ENCODE data around the gene SOST. TPM values are rescaled to one million over a fixed set of nuclear protein-coding genes. Genes with fewer than 3 reads are reported as not detected.

The SOST gene
- total and polyA plus RNA-seq, 2 donors (not counting 3 experiments of a cell fraction or from before 2014, with no cell fraction given) = not detected

DNA sequence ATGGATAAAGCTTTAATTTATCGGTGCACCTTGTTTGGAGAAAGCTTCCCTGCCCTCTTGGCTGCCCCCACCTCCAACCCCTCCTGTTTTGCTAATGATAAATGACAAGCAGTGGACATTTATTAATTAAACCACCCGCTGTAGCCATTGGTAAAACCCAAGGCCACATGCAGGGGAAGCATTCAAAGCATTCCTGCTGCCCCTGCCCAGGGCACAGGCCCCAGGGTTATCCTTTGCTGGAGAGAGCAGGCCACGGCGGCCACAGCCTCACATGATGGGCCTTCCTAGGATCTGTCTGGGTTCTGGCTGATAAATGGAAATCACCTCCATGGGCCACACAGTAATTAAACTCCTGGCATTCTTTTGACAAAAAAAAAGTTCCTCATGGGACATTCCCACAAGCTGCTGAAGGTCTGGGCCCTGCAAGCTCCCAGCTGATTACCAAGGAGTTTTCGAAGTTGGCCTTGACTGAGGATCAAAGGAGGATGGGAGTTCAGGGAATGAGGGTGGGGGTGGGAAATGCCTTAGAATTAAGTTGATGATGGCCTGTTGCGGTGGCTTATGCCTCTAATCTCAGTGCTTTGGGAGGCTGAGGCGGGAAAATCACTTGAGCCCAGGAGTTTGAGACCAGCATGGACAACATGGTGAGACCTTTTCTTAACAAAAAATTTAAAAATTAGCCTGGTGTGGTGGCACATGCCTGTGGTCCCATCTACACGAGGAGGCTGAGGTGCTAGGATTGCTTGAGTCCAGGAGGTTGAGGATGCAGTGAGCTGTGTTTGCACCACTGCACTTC lies 35.5 kb downstream of the SOST start:
- Histone ChIP-seq H2AFZ (ENCODE audit: low read depth, low read length) (no peak overlapping the region), H3K4me1 (ENCODE audit: control insufficient read depth, extremely low read depth, insufficient read depth, low read length) (peaks cover 6% of the 10 kb centered on the region), H3K36me3 (ENCODE audit: control insufficient read depth in 2 of 2, extremely low read depth in 1 of 2, insufficient read depth in 2 of 2, low read length in 2 of 2) (no peaks in the 10 kb centered on the region), H3K9ac (replicated peaks; ENCODE audit: extremely low read depth, insufficient read depth, low read length) (no peak overlapping the region), H3K9me3 (replicated peaks; ENCODE audit: control insufficient read depth, insufficient read depth, low read length) (no peaks in the 10 kb centered on the region), H3K9me1 (replicated peaks; ENCODE audit: control insufficient read depth, extremely low read depth, insufficient read depth, low read length) (no peaks in the 10 kb centered on the region), H4K20me1 (replicated peaks; ENCODE audit: control insufficient read depth, extremely low read depth, insufficient read depth, low read length) (no peaks in the 10 kb centered on the region), H3K79me2 (ENCODE audit: control insufficient read depth, insufficient read depth, low read length) (no peaks in the 10 kb centered on the region), H3K4me2 (ENCODE audit: insufficient read depth, low read length) (no peak overlapping the region), H3K27me3 (ENCODE audit: control insufficient read depth in 2 of 2, insufficient read depth in 2 of 2, low read length in 2 of 2) (no peaks in the 10 kb centered on the region), H3K4me3 (replicated peaks in 1 of 3; ENCODE audit: insufficient read depth in 1 of 3, low read depth in 1 of 3, low read length in 3 of 3) (no peak overlapping the region), H3K27ac (ENCODE audit: insufficient read depth, low read depth, low read length) (no peak overlapping the region)
- DNase-seq (ENCODE audit: low read depth, low spot score) = no peak
- ChIA-PET POLR2A (interaction anchor here (0.6 kb wide), 1 partner anchor 10 kb away, joined by 5 read pairs; no protein-coding TSS in a partner anchor), CTCF (interaction anchor here (1.3 to 1.8 kb wide), 3 partner anchors 9 to 37 kb away, joined by 4 to 5 read pairs (median 5); no protein-coding TSS in a partner anchor)
- FAIRE-seq = no peak
- no peak for TF ChIP-seq MYC (IDR thresholded peaks at IDR 0.05; ENCODE audit: low read depth, low read length)
- TF ChIP-seq POLR2A (IDR thresholded peaks at IDR 0.05; ENCODE audit: low read depth, low read length) = no peak
- no peak for TF ChIP-seq FOS (IDR thresholded peaks at IDR 0.05; ENCODE audit: borderline replicate concordance, insufficient read depth, low read length)
- no peak for TF ChIP-seq EZH2 (IDR thresholded peaks at IDR 0.05; ENCODE audit: borderline replicate concordance, low read depth, low read length, severe bottlenecking)
- no peak for TF ChIP-seq GATA2 (IDR thresholded peaks at IDR 0.05; ENCODE audit: insufficient read depth, insufficient read length, low read depth, low read length)
- no peak for TF ChIP-seq POLR2AphosphoS5 (IDR thresholded peaks at IDR 0.05; ENCODE audit: insufficient read depth, low read depth, low read length)
- TF ChIP-seq JUN (IDR thresholded peaks at IDR 0.05; ENCODE audit: borderline replicate concordance, insufficient read depth, insufficient read length, low read depth) = no peak
- TF ChIP-seq, protein P1, sequence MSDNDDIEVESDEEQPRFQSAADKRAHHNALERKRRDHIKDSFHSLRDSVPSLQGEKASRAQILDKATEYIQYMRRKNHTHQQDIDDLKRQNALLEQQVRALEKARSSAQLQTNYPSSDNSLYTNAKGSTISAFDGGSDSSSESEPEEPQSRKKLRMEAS (IDR thresholded peaks at IDR 0.05; ENCODE audit: insufficient read depth, insufficient read length) = no peak
- TF ChIP-seq, protein P2, sequence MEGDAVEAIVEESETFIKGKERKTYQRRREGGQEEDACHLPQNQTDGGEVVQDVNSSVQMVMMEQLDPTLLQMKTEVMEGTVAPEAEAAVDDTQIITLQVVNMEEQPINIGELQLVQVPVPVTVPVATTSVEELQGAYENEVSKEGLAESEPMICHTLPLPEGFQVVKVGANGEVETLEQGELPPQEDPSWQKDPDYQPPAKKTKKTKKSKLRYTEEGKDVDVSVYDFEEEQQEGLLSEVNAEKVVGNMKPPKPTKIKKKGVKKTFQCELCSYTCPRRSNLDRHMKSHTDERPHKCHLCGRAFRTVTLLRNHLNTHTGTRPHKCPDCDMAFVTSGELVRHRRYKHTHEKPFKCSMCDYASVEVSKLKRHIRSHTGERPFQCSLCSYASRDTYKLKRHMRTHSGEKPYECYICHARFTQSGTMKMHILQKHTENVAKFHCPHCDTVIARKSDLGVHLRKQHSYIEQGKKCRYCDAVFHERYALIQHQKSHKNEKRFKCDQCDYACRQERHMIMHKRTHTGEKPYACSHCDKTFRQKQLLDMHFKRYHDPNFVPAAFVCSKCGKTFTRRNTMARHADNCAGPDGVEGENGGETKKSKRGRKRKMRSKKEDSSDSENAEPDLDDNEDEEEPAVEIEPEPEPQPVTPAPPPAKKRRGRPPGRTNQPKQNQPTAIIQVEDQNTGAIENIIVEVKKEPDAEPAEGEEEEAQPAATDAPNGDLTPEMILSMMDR (IDR thresholded peaks at IDR 0.05; ENCODE audit: extremely low read depth in 1 of 2, insufficient read depth in 1 of 2, low read depth in 1 of 2, low read length in 2 of 2) = no peak
- intact Hi-C loops (cut with micrococcal nuclease) = no loop called here
- dilution Hi-C loops (cut with MboI; ENCODE audit: extremely low pct_ligation_motif_present, low sequenced_read_pairs) = no loop called here
- no TSS peak for BruUV-seq (replicated peaks)
